ENCODE results near the gene EPDR1.

Gene EPDR1

DNA sequence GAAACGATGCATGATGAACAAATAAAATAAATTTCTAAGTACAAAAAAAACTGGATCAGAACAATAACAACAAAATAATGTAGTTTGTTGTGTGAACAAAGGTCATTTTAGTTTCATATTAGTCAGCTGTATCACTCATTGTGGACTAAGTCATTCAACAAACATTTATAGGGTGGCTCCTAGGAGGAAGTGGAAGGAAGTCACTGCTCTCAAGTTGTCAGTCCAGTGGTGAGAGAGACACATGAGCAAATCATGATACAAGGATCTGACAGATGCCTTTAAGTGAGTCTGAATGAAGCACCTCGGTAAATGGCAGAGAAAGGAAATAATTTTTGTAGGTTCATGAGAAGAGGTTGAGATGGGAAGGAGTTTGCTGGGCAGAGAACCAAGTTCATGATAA lies 56.8 kb downstream of the EPDR1 start:
- DNase-seq (ENCODE audit: low read depth in 2 of 2): no peak

DNA sequence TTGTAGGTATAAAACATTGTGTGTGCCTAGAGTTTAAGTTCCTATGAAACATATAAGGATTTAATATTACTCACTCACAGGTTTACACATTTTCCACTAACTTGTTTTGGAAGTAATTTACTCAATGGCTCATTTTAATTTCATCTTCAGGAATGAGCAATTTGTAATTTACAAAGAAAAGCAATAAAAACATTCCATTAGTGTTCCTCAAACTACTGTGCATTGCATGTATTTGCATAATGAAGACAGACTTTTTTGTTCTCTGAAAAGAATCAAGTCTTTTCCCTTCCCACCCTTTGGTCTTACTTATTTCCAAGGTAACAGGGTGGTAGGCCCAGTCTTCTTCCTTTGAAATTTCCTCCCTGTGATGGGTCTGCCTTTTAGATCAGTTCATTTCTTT lies 61.2 kb downstream of the EPDR1 start:
- DNase-seq (ENCODE audit: low read depth in 2 of 2): no peak

DNA sequence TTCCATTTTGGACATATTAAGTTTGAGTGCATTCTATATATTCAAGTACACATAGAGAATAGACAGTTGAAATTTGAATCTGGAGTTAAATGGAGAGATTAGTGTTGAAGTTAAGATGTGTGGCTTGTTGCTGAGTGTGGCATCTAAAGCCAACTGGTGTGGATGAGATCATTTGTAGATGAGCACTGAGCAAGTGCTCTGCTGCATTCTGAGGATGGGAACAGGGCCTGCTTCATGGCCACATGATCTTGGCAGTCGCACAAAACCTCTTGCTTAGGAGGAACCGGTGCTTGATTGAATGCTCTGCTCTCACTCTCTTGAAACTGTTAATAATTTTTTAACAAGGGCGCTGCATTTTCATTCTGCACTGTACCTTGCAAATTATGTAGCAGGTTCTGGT lies 62.0 kb downstream of the EPDR1 start:
- DNase-seq (ENCODE audit: low read depth in 2 of 2): no peak

DNA sequence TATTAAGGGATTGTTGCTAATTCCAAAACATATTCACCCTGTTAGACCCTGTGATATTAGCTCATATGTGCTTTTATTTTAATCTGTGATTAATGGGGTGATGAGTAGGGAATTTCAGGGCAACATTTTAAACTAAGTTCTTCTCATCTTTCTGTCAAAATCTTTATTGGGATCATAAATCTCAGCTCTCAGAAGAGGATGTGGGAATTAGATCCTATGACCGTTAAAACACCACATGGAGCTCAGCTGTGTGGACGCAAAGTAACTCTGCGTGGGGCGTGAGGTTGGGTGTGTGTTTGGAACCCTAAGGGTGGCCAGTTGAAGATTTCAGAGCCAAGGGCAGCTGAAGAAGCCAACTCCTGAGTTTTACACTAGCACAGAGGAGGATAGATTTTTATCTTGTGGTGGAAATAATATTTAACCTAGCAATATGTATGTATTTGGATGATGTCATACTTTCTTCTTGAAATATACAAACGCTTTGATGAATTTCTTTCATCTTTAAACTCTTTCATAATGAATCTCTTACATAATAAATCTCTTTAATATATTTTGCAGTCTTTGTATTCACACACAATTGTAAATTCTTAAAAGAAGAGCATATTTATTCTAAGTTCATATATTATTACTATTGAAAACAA lies 64.4 kb downstream of the EPDR1 start:
- DNase-seq (ENCODE audit: low read depth in 2 of 2): no peak

DNA sequence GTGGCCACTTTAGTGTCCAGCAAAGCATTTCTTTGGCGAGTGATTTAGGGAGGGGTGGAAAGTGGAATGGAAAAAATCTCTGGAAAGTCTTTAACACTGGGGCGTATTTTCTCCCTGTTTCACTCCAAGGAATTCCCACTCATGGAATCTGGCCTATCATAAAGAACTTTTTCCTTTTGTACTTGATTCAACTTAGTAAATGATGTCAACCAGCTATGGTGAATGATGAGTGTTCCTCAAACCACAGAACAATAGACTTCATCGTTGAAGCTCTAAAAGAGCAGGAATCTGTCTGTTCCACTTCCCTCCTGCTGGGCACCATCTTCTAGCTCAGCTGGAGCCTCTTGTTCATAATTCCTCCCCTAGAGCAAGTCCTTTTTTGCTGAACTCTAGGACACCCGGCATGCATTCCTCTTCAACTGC lies 66.5 kb downstream of the EPDR1 start:
- no peak for DNase-seq (ENCODE audit: low read depth in 2 of 2)

DNA sequence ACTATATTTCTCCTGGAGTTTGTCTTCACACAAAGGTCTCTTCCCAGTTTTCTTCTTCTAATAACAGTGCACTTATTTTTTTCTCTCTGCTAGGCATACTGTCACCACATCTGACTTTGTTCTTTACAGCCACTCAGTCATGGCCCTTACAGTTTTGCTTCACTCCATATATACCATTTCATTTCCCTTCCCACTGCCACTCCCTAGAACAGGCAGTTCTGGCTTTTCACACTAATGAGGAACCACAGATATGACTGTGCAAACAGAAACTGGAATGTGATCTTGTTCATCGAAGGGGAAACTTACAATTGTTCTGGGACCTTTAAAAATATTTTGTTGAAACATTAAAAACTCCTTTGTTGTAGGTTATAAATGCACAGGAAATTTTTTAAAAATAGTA lies 67.3 kb downstream of the EPDR1 start:
- DNase-seq (ENCODE audit: low read depth in 2 of 2): no peak

DNA sequence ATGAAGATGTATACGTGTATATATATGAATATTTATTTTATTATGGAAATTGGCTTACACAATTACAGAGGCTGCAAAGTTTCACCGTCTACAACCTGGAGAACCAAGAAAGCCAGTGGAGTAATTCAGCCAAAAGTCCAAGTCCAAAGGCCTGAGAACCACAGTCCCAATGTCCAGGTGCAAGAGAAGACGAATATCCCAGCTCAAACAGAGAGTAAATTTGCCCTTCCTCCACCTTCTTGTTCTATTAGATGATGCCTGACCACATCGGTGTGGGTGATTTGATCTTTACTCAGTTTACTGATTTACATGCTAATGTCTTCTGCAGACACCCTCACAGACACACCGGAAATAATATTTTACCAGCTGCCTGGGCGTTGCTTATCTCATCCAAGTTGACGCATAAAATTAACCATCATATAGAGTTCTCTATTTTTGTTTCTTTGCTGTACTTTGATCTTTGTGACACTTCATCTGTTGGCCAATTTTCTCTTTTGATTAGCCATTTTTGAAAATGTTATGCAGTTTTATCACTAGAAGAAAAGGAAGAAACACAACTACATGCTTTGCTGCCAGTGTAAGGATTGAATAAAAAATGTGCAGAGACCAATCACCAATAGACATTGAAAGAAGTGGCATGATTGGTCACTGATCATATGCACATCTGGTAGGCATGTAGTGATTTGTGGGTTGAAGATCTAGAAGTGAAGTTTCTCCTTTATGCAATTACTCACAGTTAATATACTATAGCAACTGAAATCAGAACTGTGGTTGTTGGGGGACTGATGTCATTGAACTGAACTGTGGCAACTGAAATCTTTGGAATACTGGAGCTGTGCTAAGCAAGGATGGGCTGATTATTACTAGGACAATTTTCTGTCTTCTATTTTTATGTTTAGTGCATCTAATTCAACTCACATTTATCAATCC lies 68.5 kb downstream of the EPDR1 start:
- DNase-seq (ENCODE audit: low read depth in 2 of 2): no peak

DNA sequence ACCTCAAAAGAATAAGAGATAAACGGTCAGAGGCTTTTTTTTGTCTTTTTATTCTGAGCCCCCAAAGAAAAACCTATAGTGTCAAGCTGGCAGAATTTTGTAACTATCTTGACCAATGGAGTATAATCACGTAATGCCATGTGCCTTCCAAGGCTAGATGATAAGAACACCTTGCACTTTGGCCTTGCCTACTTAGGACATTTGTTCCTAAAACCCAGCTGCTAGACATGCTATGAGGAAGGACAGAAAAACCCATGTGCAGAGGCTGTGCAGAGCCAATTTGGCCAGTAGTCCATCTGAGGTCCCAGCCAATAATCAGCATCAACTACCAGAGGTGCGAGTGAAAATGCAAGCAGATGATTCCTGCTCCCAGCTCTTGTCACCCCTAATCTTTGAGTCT lies 69.9 kb downstream of the EPDR1 start:
- DNase-seq (ENCODE audit: low read depth in 2 of 2): no peak

DNA sequence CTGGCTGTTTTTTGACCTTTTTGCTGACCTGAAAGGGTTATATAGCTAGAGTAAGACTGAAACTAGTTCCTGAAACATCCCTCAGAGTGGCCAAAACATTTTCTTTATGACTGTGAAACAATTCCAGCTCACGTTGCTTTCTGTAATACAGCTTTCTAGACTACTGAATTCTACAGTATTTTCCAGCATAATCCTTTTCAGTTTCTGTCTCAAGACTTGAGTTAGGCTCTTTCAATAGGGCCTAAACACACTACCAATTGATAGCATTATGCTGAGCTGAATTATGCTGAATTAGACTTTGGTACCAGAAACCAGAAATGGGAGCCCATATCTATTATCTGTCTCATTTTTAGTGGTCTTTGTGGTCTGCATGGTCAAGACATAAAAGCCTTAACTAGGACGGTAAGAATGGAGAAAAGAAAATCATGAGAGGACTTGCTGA lies 72.6 kb downstream of the EPDR1 start:
- no peak for DNase-seq (ENCODE audit: low read depth in 2 of 2)

DNA sequence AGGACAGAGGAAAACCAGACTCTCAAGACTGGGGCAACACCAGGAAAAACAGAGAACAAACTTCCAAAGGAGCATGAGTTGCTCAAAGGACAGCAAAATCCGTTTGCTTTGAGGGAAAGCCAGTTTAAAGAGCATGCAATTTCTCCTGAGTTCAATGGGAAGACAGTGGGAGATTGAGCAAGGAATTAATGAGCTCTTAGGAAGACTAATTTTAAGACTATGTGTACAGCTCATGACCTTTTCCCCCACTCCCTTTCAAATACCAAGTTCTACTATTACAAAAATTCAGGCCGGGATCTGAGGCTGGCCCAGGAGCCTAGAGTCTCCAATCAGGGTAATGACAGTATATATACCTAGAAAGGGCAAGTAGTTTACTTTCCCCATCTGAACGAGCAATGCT lies 79.2 kb downstream of the EPDR1 start:
- DNase-seq (ENCODE audit: low read depth in 2 of 2): no peak

DNA sequence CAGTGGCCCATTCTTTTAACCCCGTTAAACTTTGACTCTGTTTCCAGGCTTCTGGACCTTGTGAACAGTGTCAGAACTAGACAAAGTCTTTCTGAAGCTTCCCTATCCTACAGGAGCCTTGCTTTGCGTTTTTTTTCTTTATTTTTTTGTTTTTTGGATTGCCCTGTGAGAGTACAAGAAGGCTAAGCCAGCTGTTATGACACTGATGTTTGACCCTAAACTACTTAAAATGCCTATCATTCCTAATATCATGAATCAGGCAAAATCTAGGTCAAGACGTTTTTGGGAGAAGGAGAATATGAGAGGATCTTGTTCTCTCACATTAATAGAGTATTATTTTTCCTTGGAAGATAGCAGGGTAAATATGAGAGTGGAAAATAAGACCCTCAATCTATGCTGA lies 79.8 kb downstream of the EPDR1 start:
- no peak for DNase-seq (ENCODE audit: low read depth in 2 of 2)
